H1 (cell line): ENCODE measurements around the gene GABARAPL1. TPM values are rescaled to one million over a fixed set of nuclear protein-coding genes. Genes with fewer than 3 reads are reported as not detected.

ENCODE experiments used
- CTCF ChIA-PET: fragments of 300-600 bp; sonication (Branson Sonifier 250); formaldehyde crosslinking; loops from one replicate; lab custom pipeline; 2021; ENCODE audit not compliant: partially characterized antibody; lab: Charles Lee
- POLR2A ChIA-PET: fragments of 300-600 bp; sonication (Branson Sonifier 250); formaldehyde crosslinking; loops from one replicate; lab custom pipeline; 2021; ENCODE audit warnings: inconsistent platforms; ENCODE audit not compliant: partially characterized antibody; lab: Charles Lee
- DNase-seq, 2 experiments: peaks; one replicate each; pipeline versions ENCODE4 v3.0.0 to v3.0.0-alpha.2; 2010 to 2022; ENCODE audit warnings: low spot score in 2 of 2, low read depth in 1 of 2, mixed read lengths in 1 of 2
- FAIRE-seq: peaks from 2 replicates; lab custom pipeline; 2011; peaks lifted over from hg19 to GRCh38; lab: Jason Lieb, UNC
- H2AFZ ChIP-seq: 2 replicates; pipeline ENCODE4 v1.8.1; 2012; ENCODE audit warnings: low read length, inconsistent platforms
- H2AK5ac ChIP-seq: 2 replicates; pipeline ENCODE4 v1.6.1; 2013; ENCODE audit warnings: low read depth, low read length
- H2BK120ac ChIP-seq: replicated peaks from 2 replicates; pipeline ENCODE3; 2013; ENCODE audit warnings: low read depth, low read length, inconsistent platforms
- H2BK12ac ChIP-seq: 2 replicates; pipeline ENCODE4 v1.6.1; 2013; ENCODE audit warnings: low read depth, low read length
- H2BK15ac ChIP-seq: 2 replicates; pipeline ENCODE4 v1.6.1; 2013; ENCODE audit warnings: low read length
- H2BK20ac ChIP-seq: 2 replicates; pipeline ENCODE4 v1.6.1; 2013; ENCODE audit warnings: low read length
- H2BK5ac ChIP-seq: 2 replicates; pipeline ENCODE4 v1.6.1; 2013; ENCODE audit warnings: low read depth, low read length
- H3K14ac ChIP-seq: 2 replicates; pipeline ENCODE4 v1.6.1; 2013; ENCODE audit warnings: inconsistent platforms; ENCODE audit not compliant: insufficient read length
- H3K18ac ChIP-seq: 2 replicates; pipeline ENCODE4 v1.6.1; 2013; ENCODE audit warnings: low read length; ENCODE audit errors: extremely low read depth
- H3K23ac ChIP-seq: 2 replicates; pipeline ENCODE4 v1.6.1; 2013; ENCODE audit warnings: inconsistent platforms; ENCODE audit not compliant: insufficient read length
- H3K23me2 ChIP-seq: 2 replicates; pipeline ENCODE4 v1.6.1; 2013; ENCODE audit warnings: low read depth, low read length
- H3K27ac ChIP-seq: 2 replicates; pipeline ENCODE4 v1.6.1; 2011; ENCODE audit warnings: low read depth, low read length, inconsistent platforms
- H3K27me3 ChIP-seq, 4 experiments: replicated peaks in 1 of 4; 1 replicate in 1 of 4; 2 replicates in 3 of 4; pipeline versions ENCODE4 v1.6.1 to v1.8.1; 2011 to 2013; ENCODE audit warnings: low read length in 3 of 4, mild to moderate bottlenecking in 3 of 4, inconsistent platforms in 2 of 4, mixed read lengths in 2 of 4, moderate library complexity in 1 of 4; ENCODE audit not compliant: control insufficient read depth in 3 of 4, insufficient read depth in 3 of 4; ENCODE audit errors: extremely low read depth in 1 of 4
- H3K36me3 ChIP-seq, 4 experiments: 2 replicates each; pipeline versions ENCODE4 v1.6.1 to v1.8.1; 2011 to 2013; ENCODE audit warnings: mild to moderate bottlenecking in 4 of 4, low read length in 3 of 4, moderate library complexity in 2 of 4, control low read depth in 1 of 4, inconsistent platforms in 1 of 4; ENCODE audit not compliant: insufficient read depth in 4 of 4, control insufficient read depth in 2 of 4
- H3K4ac ChIP-seq: replicated peaks from 2 replicates; pipeline ENCODE3; 2013; ENCODE audit warnings: low read length, low read depth, mixed read lengths, inconsistent platforms; ENCODE audit not compliant: insufficient read length
- H3K4me1 ChIP-seq, 4 experiments: replicated peaks in 1 of 4; 1 replicate in 1 of 4; 2 replicates in 3 of 4; pipeline versions ENCODE4 v1.6.1 to v1.8.1; 2011 to 2013; ENCODE audit warnings: low read length in 3 of 4, inconsistent platforms in 2 of 4, mixed read lengths in 1 of 4; ENCODE audit not compliant: insufficient read depth in 4 of 4, control insufficient read depth in 3 of 4
- H3K4me2 ChIP-seq, 2 experiments: 2 replicates each; pipeline versions ENCODE4 v1.6.1 to v1.8.1; 2011 to 2013; ENCODE audit warnings: low read depth in 2 of 2, low read length in 2 of 2, control low read depth in 1 of 2, inconsistent platforms in 1 of 2, mild to moderate bottlenecking in 1 of 2; ENCODE audit not compliant: insufficient read depth in 1 of 2
- H3K4me3 ChIP-seq, 4 experiments: fragments of 200-600, 300-600 bp in 1 of 4; sonication (generic), shearing (Covaris generic), sonication (Bioruptor Twin) in 1 of 4; 2 replicates each; pipeline versions ENCODE4 v1.5.1 to v1.8.1; 2011 to 2016; ENCODE audit warnings: low read length in 4 of 4, low read depth in 3 of 4, control low read depth in 2 of 4, inconsistent platforms in 2 of 4, mild to moderate bottlenecking in 2 of 4, mixed read lengths in 1 of 4, moderate library complexity in 1 of 4; ENCODE audit not compliant: insufficient read depth in 2 of 4; ENCODE audit errors: extremely low read depth in 1 of 4
- H3K56ac ChIP-seq: replicated peaks from 2 replicates; pipeline ENCODE3; 2013; ENCODE audit warnings: low read depth, mild to moderate bottlenecking, mixed read lengths, low read length, inconsistent platforms; ENCODE audit not compliant: insufficient read length
- H3K79me1 ChIP-seq: 2 replicates; pipeline ENCODE4 v1.6.1; 2013; ENCODE audit warnings: low read depth, low read length, control low read depth
- H3K79me2 ChIP-seq, 2 experiments: 2 replicates each; pipeline versions ENCODE4 v1.6.1 to v1.8.1; 2012 to 2013; ENCODE audit warnings: low read length in 2 of 2, mild to moderate bottlenecking in 2 of 2, inconsistent platforms in 1 of 2; ENCODE audit not compliant: insufficient read depth in 2 of 2, control insufficient read depth in 1 of 2
- H3K9ac ChIP-seq, 4 experiments: replicated peaks in 1 of 4; 1 replicate in 1 of 4; 2 replicates in 3 of 4; pipeline versions ENCODE4 v1.6.1 to v1.8.1; 2011 to 2013; ENCODE audit warnings: low read depth in 3 of 4, low read length in 3 of 4, control low read depth in 2 of 4, mild to moderate bottlenecking in 2 of 4, moderate library complexity in 2 of 4, inconsistent platforms in 1 of 4; ENCODE audit errors: extremely low read depth in 1 of 4
- H3K9me3 ChIP-seq, 2 experiments: 2 replicates each; pipeline versions ENCODE4 v1.6.1 to v1.8.1; 2012 to 2013; ENCODE audit warnings: mild to moderate bottlenecking in 2 of 2, moderate library complexity in 2 of 2, control low read depth in 1 of 2, inconsistent platforms in 1 of 2, low read depth in 1 of 2, low read length in 1 of 2, mixed read lengths in 1 of 2; ENCODE audit not compliant: insufficient read depth in 2 of 2
- H4K20me1 ChIP-seq, 2 experiments: replicated peaks in 1 of 2; 2 replicates each; pipeline versions ENCODE3 to v1.8.1; 2011 to 2013; ENCODE audit warnings: inconsistent platforms in 2 of 2, low read length in 2 of 2, mild to moderate bottlenecking in 1 of 2; ENCODE audit not compliant: insufficient read depth in 2 of 2, control insufficient read depth in 1 of 2
- H4K5ac ChIP-seq: 2 replicates; pipeline ENCODE4 v1.6.1; 2013; ENCODE audit warnings: low read length, low read depth, mixed read lengths, inconsistent platforms; ENCODE audit not compliant: insufficient read length
- H4K8ac ChIP-seq: 2 replicates; pipeline ENCODE4 v1.8.0; 2013; ENCODE audit warnings: mild to moderate bottlenecking, moderate library complexity, low read length, inconsistent platforms; ENCODE audit not compliant: insufficient read depth; ENCODE audit errors: extremely low read depth
- H4K91ac ChIP-seq: replicated peaks from 2 replicates; pipeline ENCODE3; 2013; ENCODE audit warnings: low read length, mixed read lengths, inconsistent platforms; ENCODE audit not compliant: insufficient read length
- BRCA1 ChIP-seq: IDR thresholded peaks from 2 replicates; pipeline ENCODE4 v1.6.1; 2012; ENCODE audit warnings: low read depth, low read length, improper control_type of control experiment
- CTBP2 ChIP-seq: IDR thresholded peaks from 2 replicates; pipeline ENCODE4 v1.7.0; 2011; ENCODE audit warnings: borderline replicate concordance, mild to moderate bottlenecking, moderate library complexity, mixed read lengths, low read length; ENCODE audit not compliant: insufficient read depth, insufficient read length
- FOSL1 ChIP-seq: IDR thresholded peaks from 2 replicates; pipeline ENCODE4 v1.6.1; 2011; ENCODE audit warnings: mild to moderate bottlenecking, low read depth, low read length, moderate library complexity; ENCODE audit not compliant: insufficient read depth
- GTF2F1 ChIP-seq: IDR thresholded peaks from 2 replicates; pipeline ENCODE4 v1.6.1; 2012; ENCODE audit warnings: low read depth, low read length, improper control_type of control experiment, borderline replicate concordance
- HDAC2 ChIP-seq, 2 experiments: fragments of 300-600 bp in 1 of 2; sonication (generic) in 1 of 2; IDR thresholded peaks; 2 replicates each; pipeline ENCODE4 v1.6.1; 2011 to 2012; ENCODE audit warnings: low read depth in 2 of 2, low read length in 2 of 2, mild to moderate bottlenecking in 2 of 2, moderate library complexity in 2 of 2, borderline replicate concordance in 1 of 2, inconsistent platforms in 1 of 2
- JUN ChIP-seq: IDR thresholded peaks from 2 replicates; pipeline ENCODE4 v1.6.1; 2011; ENCODE audit warnings: low read depth, mild to moderate bottlenecking, improper control_type of control experiment, low read length
- KDM1A ChIP-seq: fragments of 200-600, 300-600 bp; sonication (generic); IDR thresholded peaks from 2 replicates; pipeline ENCODE4 v1.7.1; 2016; ENCODE audit warnings: mild to moderate bottlenecking, low read length, borderline replicate concordance
- POLR2A ChIP-seq, 2 experiments: IDR thresholded peaks; 1 replicate in 1 of 2; 2 replicates in 1 of 2; pipeline ENCODE4 v1.6.1; 2011; ENCODE audit warnings: low read depth in 2 of 2, low read length in 2 of 2, mild to moderate bottlenecking in 2 of 2; ENCODE audit errors: control extremely low read depth in 1 of 2
- POLR2AphosphoS5 ChIP-seq: IDR thresholded peaks from 2 replicates; pipeline ENCODE4 v1.6.1; 2011; ENCODE audit warnings: low read depth, low read length
- SAP30 ChIP-seq: fragments of 300-600 bp; sonication (generic); IDR thresholded peaks from 2 replicates; pipeline ENCODE4 v1.7.1; 2012; ENCODE audit warnings: low read length, moderate library complexity, mild to moderate bottlenecking, inconsistent platforms; ENCODE audit not compliant: insufficient read depth, insufficient replicate concordance
- SIRT6 ChIP-seq: IDR thresholded peaks from one replicate; pipeline ENCODE4 v1.7.1; 2012; ENCODE audit warnings: low read length, inconsistent platforms
- TAF1 ChIP-seq: IDR thresholded peaks from 2 replicates; pipeline ENCODE4 v1.6.1; 2011; ENCODE audit warnings: mild to moderate bottlenecking, low read depth, low read length
- TBP ChIP-seq: IDR thresholded peaks from 2 replicates; pipeline ENCODE4 v1.6.1; 2011; ENCODE audit warnings: low read depth, low read length, improper control_type of control experiment
- WGBS, 2 experiments: shearing (Covaris generic) in 1 of 2; methylation state at CpG; one replicate each; pipeline versions ENCODE4 v1.1.6 to v1.1.7; 2013 to 2015; ENCODE audit warnings: low lambda C conversion rate in 2 of 2, mixed read lengths in 2 of 2, inconsistent platforms in 1 of 2, low coverage in 1 of 2, missing lambda C conversion rate in 1 of 2; ENCODE audit not compliant: insufficient replicate concordance in 2 of 2, insufficient coverage in 1 of 2, insufficient read length in 1 of 2; ENCODE audit errors: extremely low coverage in 1 of 2, missing lambda C conversion rate in 1 of 2; 5-methylcytosine and 5-hydroxymethylcytosine counted together
- polyA plus RNA-seq, 7 experiments: library from polyadenylated mRNA; depleted of rRNA in 3 of 7; stranded (reverse) in 5 of 7; unstranded in 2 of 7; fragments of >200 nt in 5 of 7; fragments of 200-250 nt in 2 of 7; gene quantifications; 1 replicate in 5 of 7; 2 replicates in 1 of 7; 4 replicates in 1 of 7; pipeline versions ENCODE4 v1.2.1 to v1.2.3, GENCODE V29; 2011 to 2013; ENCODE audit warnings: missing spikeins in 2 of 7, mixed read lengths in 2 of 7
- total RNA-seq: library from RNA; stranded (reverse); fragmentation: NEBNext Ultra II Directional; extraction: Animal tissue kit (Norgen Biotek cat#: 25700); gene quantifications from 2 replicates; pipeline ENCODE4 v1.2.1, GENCODE V29; 2021

GABARAPL1 gene
- total and polyA plus RNA-seq, 2 of the 8 experiments (the other 6 are each of a cell fraction or from before 2014, with no cell fraction given): 56.1 to 87.9 TPM

DNA sequence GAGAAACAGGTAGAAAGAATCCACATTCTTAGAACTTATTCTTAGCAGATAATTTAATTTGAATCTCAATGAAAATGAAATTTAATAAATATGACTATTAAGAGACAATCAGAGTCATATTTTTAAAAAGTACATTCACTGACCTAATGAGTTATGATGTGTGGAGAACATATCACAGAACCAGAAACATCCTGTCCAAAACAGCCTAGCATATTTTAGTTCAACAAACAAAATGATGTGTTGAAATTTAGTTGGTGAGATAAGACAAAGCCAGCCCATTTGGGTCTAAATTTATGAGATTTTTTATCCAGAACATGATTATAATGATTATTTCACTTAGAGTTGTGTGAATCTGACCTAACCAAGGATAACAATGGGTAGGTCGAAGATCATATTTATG, 25.8 kb downstream of the GABARAPL1 start:
- no peak overlapping the region for H2BK120ac ChIP-seq
- no peak overlapping the region for H2AFZ ChIP-seq
- FAIRE-seq (no peak), DNase-seq (no peak)
- H2BK15ac ChIP-seq: no peak overlapping the region
- H3K4me3 ChIP-seq: no peak overlapping the region
- H3K79me1 ChIP-seq: no peaks in the 10 kb centered on the region
- no peak overlapping the region for H3K23ac ChIP-seq
- no peaks in the 10 kb centered on the region for H3K79me2 ChIP-seq
- no peak overlapping the region for H3K9ac ChIP-seq
- no peak for TF ChIP-seq BRCA1
- no peak for TF ChIP-seq POLR2A (IDR thresholded peaks at IDR 0.05; ENCODE audit: control extremely low read depth in 1 of 2, low read depth in 2 of 2, low read length in 2 of 2)
- TF ChIP-seq KDM1A: no peak
- TF ChIP-seq GTF2F1: no peak
- TF ChIP-seq TAF1: no peak
- no peak for TF ChIP-seq CTBP2
- TF ChIP-seq HDAC2 (IDR thresholded peaks at IDR 0.05; ENCODE audit: borderline replicate concordance in 1 of 2, low read depth in 2 of 2, low read length in 2 of 2): no peak
- TF ChIP-seq POLR2AphosphoS5: no peak
- TF ChIP-seq JUN: no peak
- TF ChIP-seq TBP: no peak
- no peak for TF ChIP-seq SAP30
- TF ChIP-seq SIRT6: no peak
- no peak for TF ChIP-seq FOSL1
- no peak overlapping the region for H4K91ac ChIP-seq
- H3K4ac ChIP-seq: no peak overlapping the region
- no peaks in the 10 kb centered on the region for H3K23me2 ChIP-seq
- no peak overlapping the region for H2AK5ac ChIP-seq
- no peak overlapping the region for H3K18ac ChIP-seq
- H2BK5ac ChIP-seq: no peak overlapping the region
- 82% methylated on average over 1 of the region's 1 CpG; no CpG with 5 or more reads in 1 of the 2 experiments for WGBS, 2 experiments
- H4K5ac ChIP-seq: no peak overlapping the region
- H4K8ac ChIP-seq: no peak overlapping the region
- peaks cover 15 to 16% of the 10 kb centered on the region in 2 experiments; a peak in 3 of 4 replicates for H3K9me3 ChIP-seq
- ChIA-PET CTCF (interaction anchor here (0.6 kb wide), 1 partner anchor 88 kb away, joined by 4 read pairs; no protein-coding TSS in a partner anchor), POLR2A (no interaction called here)
- H3K4me2 ChIP-seq: no peak overlapping the region
- H2BK20ac ChIP-seq: no peak overlapping the region
- H3K4me1 ChIP-seq: 0 out of 7 replicates have a peak, but pooled peaks cover 0 to 2% (median 0%) of the 10 kb centered on the region in 4 experiments
- no peaks in the 10 kb centered on the region for H4K20me1 ChIP-seq
- no peaks in the 10 kb centered on the region for H3K36me3 ChIP-seq
- H3K27me3 ChIP-seq: no peaks in the 10 kb centered on the region
- no peak overlapping the region for H3K27ac ChIP-seq
- H3K14ac ChIP-seq: no peak overlapping the region
- no peak overlapping the region for H3K56ac ChIP-seq
- no peak overlapping the region for H2BK12ac ChIP-seq
